Measurements from ENCODE around the gene DNAJC11. TPM values are rescaled to one million over a fixed set of nuclear protein-coding genes. Genes with fewer than 3 reads are reported as not detected.

DNAJC11 gene
- polyA plus RNA-seq, 1 of the 3 experiments (the other 2 are of a cell fraction): 38.2 TPM

DNA sequence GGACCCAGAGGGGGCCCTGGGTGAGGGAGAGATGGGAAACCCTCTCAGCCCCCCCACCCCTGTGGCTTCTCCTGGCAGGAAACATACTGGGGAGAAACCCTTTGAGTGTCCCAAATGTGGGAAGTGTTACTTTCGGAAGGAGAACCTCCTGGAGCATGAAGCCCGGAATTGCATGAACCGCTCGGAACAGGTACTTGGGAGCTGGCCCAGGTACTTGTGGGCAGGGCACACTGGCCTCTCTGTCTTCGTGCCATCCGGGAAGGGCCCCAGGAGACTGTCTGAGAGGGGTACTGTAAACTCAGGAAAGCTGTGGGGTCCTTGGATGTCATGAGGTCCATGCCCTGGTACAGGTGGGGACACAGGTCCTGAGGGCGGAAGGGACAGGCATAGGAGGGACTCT lies 115.8 kb downstream of the DNAJC11 start:
- Histone ChIP-seq H3K79me2 (ENCODE audit: insufficient read depth) (peaks cover 20% of the 10 kb centered on the region), H4K20me1 (ENCODE audit: insufficient read depth) (no peaks in the 10 kb centered on the region), H3K9me2 (no peaks in the 10 kb centered on the region), H3K4me3 (ENCODE audit: low read depth in 2 of 2, low read length in 1 of 2) (no peak overlapping the region), H3F3A (replicated peaks; ENCODE audit: insufficient read depth) (no peaks in the 10 kb centered on the region), H3K4me2 (no peak overlapping the region), H3K36me3 (replicated peaks in 1 of 2; ENCODE audit: control insufficient read depth in 1 of 2, insufficient read depth in 2 of 2, low read length in 1 of 2) (peaks cover 0 to 25% of the 10 kb centered on the region in 2 experiments), H3K27me3 (ENCODE audit: insufficient read depth) (no peaks in the 10 kb centered on the region), H2AFZ (ENCODE audit: low read depth) (no peak overlapping the region), H3K27ac (ENCODE audit: low read depth in 2 of 2, low read length in 1 of 2) (no peak overlapping the region), H3K4me1 (ENCODE audit: control insufficient read depth in 1 of 2, insufficient read depth in 2 of 2, low read depth in 1 of 2, low read length in 1 of 2) (peaks cover 3 to 12% of the 10 kb centered on the region in 2 experiments; a peak in 2 of 4 replicates), H3K9me3 (no peaks in the 10 kb centered on the region), H3K9ac (no peak overlapping the region)
- DNase-seq: peak; percentile 16
- WGBS (ENCODE audit: low lambda C conversion rate): 92% methylated on average over 4 of the region's 7 CpGs
- POLR2A ChIA-PET: no interaction called here
- no peak for TF ChIP-seq TCF12 (IDR thresholded peaks at IDR 0.05)
- no peak for TF ChIP-seq GABPA (IDR thresholded peaks at IDR 0.05; ENCODE audit: low read depth)
- no peak for TF ChIP-seq GATA2 (CRISPR knock-in tag; IDR thresholded peaks at IDR 0.05)
- TF ChIP-seq RAD21 (IDR thresholded peaks at IDR 0.05; ENCODE audit: low read length): no peak
- TF ChIP-seq SIN3A (IDR thresholded peaks at IDR 0.05; ENCODE audit: borderline replicate concordance, low read depth, low read length): no peak
- CTCF ChIA-PET: interaction anchor here (0.9 to 1.8 kb wide), 3 partner anchors 16 to 148 kb away, joined by 3 to 4 read pairs (median 4); partner anchors contain the start of genes KLHL21, NOL9 and TAS1R1

GRCh38 chr1:6585081-6585722 lies 116.4 kb downstream of the DNAJC11 start:
- Histone ChIP-seq H3K4me1 (ENCODE audit: control insufficient read depth in 1 of 2, insufficient read depth in 2 of 2, low read depth in 1 of 2, low read length in 1 of 2) (peaks cover 8 to 17% of the 10 kb centered on the region in 2 experiments; a peak in 2 of 4 replicates), H3K4me3 (ENCODE audit: low read depth in 2 of 2, low read length in 1 of 2) (no peak overlapping the region), H3K79me2 (ENCODE audit: insufficient read depth) (peaks cover 27% of the 10 kb centered on the region), H2AFZ (ENCODE audit: low read depth) (no peak overlapping the region), H3K36me3 (replicated peaks in 1 of 2; ENCODE audit: control insufficient read depth in 1 of 2, insufficient read depth in 2 of 2, low read length in 1 of 2) (peaks cover 0 to 21% of the 10 kb centered on the region in 2 experiments), H3F3A (replicated peaks; ENCODE audit: insufficient read depth) (no peaks in the 10 kb centered on the region), H3K9me3 (no peaks in the 10 kb centered on the region), H3K4me2 (no peak overlapping the region), H3K27ac (ENCODE audit: low read depth in 2 of 2, low read length in 1 of 2) (no peak overlapping the region), H3K27me3 (ENCODE audit: insufficient read depth) (no peaks in the 10 kb centered on the region), H3K9ac (no peak overlapping the region), H4K20me1 (ENCODE audit: insufficient read depth) (no peaks in the 10 kb centered on the region), H3K9me2 (no peaks in the 10 kb centered on the region)
- TF ChIP-seq MAX (IDR thresholded peaks at IDR 0.05; ENCODE audit: low read depth) (no peak), RCOR1 (IDR thresholded peaks at IDR 0.05; ENCODE audit: low read length) (no peak), YY1 (IDR thresholded peaks at IDR 0.05; ENCODE audit: low read depth) (no peak), NFIC (IDR thresholded peaks at IDR 0.05; ENCODE audit: borderline replicate concordance) (no peak), TEAD4 (IDR thresholded peaks at IDR 0.05; ENCODE audit: borderline replicate concordance, insufficient read depth) (no peak), EP300 (IDR thresholded peaks at IDR 0.05; ENCODE audit: borderline replicate concordance in 1 of 2, low read depth in 1 of 2, low read length in 1 of 2) (no peak), RAD21 (IDR thresholded peaks at IDR 0.05; ENCODE audit: low read length) (no peak), RFX5 (IDR thresholded peaks at IDR 0.05; ENCODE audit: low read length) (no peak), PBX3 (IDR thresholded peaks at IDR 0.05) (no peak), MEF2A (IDR thresholded peaks at IDR 0.05; ENCODE audit: borderline replicate concordance, low read depth) (no peak), FOXM1 (IDR thresholded peaks at IDR 0.05; ENCODE audit: low read depth) (no peak), JUND (IDR thresholded peaks at IDR 0.05) (no peak)
- DNase-seq: peak; percentile 5
- WGBS (ENCODE audit: low lambda C conversion rate): 90% methylated on average over 12 of the region's 12 CpGs
- POLR2A ChIA-PET: no interaction called here
- CTCF ChIA-PET: interaction anchor here (0.9 to 1.8 kb wide), 3 partner anchors 17 to 148 kb away, joined by 3 to 4 read pairs (median 4); partner anchors contain the start of genes KLHL21, NOL9 and TAS1R1

Other genes starting within 250 kb of the DNAJC11 start
- 20.8 TPM in 2 replicates for gene TNFRSF25, start 235.6 kb downstream of the DNAJC11 start, polyA plus RNA-seq (2012; rRNA removed)
- 14.7 and 14.9 TPM in 2 replicates for gene PLEKHG5, start 210.1 kb downstream of the DNAJC11 start, polyA plus RNA-seq (2012; rRNA removed)
- 7.1 and 7.9 TPM in 2 replicates for gene NOL9, start 147.3 kb downstream of the DNAJC11 start, polyA plus RNA-seq (2012; rRNA removed)
- not detected in 2 replicates for gene TAS1R1, start 146.5 kb downstream of the DNAJC11 start, polyA plus RNA-seq (2012; rRNA removed)
- gene ZBTB48, start 121.8 kb downstream of the DNAJC11 start, polyA plus RNA-seq (2012; rRNA removed): 28.8 and 31.2 TPM in 2 replicates
- gene KLHL21, start 98.9 kb downstream of the DNAJC11 start, polyA plus RNA-seq (2012; rRNA removed): 9.0 and 12.5 TPM in 2 replicates
- gene PHF13, start 88.1 kb downstream of the DNAJC11 start, polyA plus RNA-seq (2012; rRNA removed): 6.5 and 8.5 TPM in 2 replicates
- 10.0 and 11.1 TPM in 2 replicates for gene THAP3, start 76.9 kb downstream of the DNAJC11 start, polyA plus RNA-seq (2012; rRNA removed)
- 44.1 and 63.1 TPM in 2 replicates for gene CAMTA1, start 83.6 kb upstream of the DNAJC11 start, polyA plus RNA-seq (2012; rRNA removed)

All from SK-N-SH (cell line).